VCaP (cell line): ENCODE results near the gene HINT3.

Source experiments
- H3K27ac ChIP-seq: fragments of 450-650 bp; 2 replicates; pipeline ENCODE4 v1.5.1; 2017
- CTCF ChIP-seq: fragments of 450-650 bp; conservative IDR thresholded peaks from 2 replicates; pipeline ENCODE4 v1.5.1; 2017; ENCODE audit warnings: mild to moderate bottlenecking, moderate library complexity

HINT3 gene

GRCh38 chr6:125942672-125943527 is 13.7 kb upstream of the HINT3 start:
- TF ChIP-seq CTCF, result no peak

GRCh38 chr6:125943528-125944433 is 12.8 kb upstream of the HINT3 start:
- no peak for TF ChIP-seq CTCF
- H3K27ac ChIP-seq, result peak overlapping the region; percentile 18; the same call in 1 of the 2 replicates

More at GRCh38 chr6:125942672-125943527, 13.7 kb upstream of the HINT3 start:
- no peak overlapping the region for H3K27ac ChIP-seq

- no peak for TF ChIP-seq CTCF
- H3K27ac ChIP-seq, result peak overlapping the region; percentile 18; the same call in 1 of the 2 replicates
Observed at GRCh38 chr6:125944434-125944816, 12.1 kb upstream of the HINT3 start.

GRCh38 chr6:125944896-125945295 is 11.7 kb upstream of the HINT3 start:
- peak overlapping the region; percentile 18; the same call in 1 of the 2 replicates for H3K27ac ChIP-seq
- no peak for TF ChIP-seq CTCF

- no peak for TF ChIP-seq CTCF
- H3K27ac ChIP-seq, result no peak overlapping the region
Observed at GRCh38 chr6:125945378-125946141, 11.0 kb upstream of the HINT3 start.

- no peak overlapping the region for H3K27ac ChIP-seq
- TF ChIP-seq CTCF, result no peak
Observed at GRCh38 chr6:125947615-125948014, 9.0 kb upstream of the HINT3 start.
